ENCODE measurements around the gene OR8B3.

DNA sequence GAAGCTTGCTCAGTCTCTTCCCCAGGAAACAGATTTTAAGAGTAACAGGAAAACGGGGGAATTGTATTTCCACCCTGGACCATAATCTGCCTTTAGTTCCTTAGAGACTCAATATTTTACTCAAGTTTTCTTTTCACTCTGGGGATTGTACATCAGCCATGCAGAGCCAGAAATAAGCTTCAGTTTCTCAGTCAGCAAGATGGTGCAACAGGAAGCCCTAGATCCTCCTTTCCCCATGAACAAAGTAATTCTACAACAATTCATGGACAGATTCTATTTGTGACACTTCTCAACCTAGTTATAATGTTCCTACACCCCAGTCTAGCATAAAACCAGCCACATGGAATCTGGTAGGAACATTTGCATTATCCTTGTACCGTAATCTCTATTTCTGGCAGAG, 39.3 kb downstream of the OR8B3 start:
- TF ChIP-seq POLR2A (IDR thresholded peaks at IDR 0.05; ENCODE audit: low read depth, low read length) (no peak), EZH2 (IDR thresholded peaks at IDR 0.05; ENCODE audit: borderline replicate concordance, low read depth, low read length, severe bottlenecking) (no peak)
- TF ChIP-seq, protein P1, sequence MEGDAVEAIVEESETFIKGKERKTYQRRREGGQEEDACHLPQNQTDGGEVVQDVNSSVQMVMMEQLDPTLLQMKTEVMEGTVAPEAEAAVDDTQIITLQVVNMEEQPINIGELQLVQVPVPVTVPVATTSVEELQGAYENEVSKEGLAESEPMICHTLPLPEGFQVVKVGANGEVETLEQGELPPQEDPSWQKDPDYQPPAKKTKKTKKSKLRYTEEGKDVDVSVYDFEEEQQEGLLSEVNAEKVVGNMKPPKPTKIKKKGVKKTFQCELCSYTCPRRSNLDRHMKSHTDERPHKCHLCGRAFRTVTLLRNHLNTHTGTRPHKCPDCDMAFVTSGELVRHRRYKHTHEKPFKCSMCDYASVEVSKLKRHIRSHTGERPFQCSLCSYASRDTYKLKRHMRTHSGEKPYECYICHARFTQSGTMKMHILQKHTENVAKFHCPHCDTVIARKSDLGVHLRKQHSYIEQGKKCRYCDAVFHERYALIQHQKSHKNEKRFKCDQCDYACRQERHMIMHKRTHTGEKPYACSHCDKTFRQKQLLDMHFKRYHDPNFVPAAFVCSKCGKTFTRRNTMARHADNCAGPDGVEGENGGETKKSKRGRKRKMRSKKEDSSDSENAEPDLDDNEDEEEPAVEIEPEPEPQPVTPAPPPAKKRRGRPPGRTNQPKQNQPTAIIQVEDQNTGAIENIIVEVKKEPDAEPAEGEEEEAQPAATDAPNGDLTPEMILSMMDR (IDR thresholded peaks at IDR 0.05; ENCODE audit: extremely low read depth in 1 of 2, insufficient read depth in 1 of 2, low read depth in 1 of 2, low read length in 2 of 2) = no peak

All from endothelial cell of umbilical vein (primary cell).